GDM1 (cell line): ENCODE results near the gene AGBL1.
"Not testable (repeated sequence)": the region's sequence is repeated elsewhere in the genome, so short reads cannot be mapped to it uniquely, and the experiment has no call there.

Source experiments
- DNase-seq: peaks from one replicate; lab custom pipeline; 2025; lab: John Stamatoyannopoulos, UW

Gene AGBL1

GRCh38 chr15:86506401-86506800 is 426.7 kb downstream of the AGBL1 start:
- DNase-seq, result no peak

GRCh38 chr15:86515625-86516024 is 436.0 kb downstream of the AGBL1 start:
- no peak for DNase-seq

- DNase-seq, result no peak
Measured at GRCh38 chr15:86522721-86523120, 443.1 kb downstream of the AGBL1 start.

GRCh38 chr15:86526938-86527690 is 447.4 kb downstream of the AGBL1 start:
- DNase-seq, result no peak

- not testable (repeated sequence) for DNase-seq
Measured at GRCh38 chr15:86528094-86528493, 448.4 kb downstream of the AGBL1 start.

- no peak for DNase-seq
Measured at GRCh38 chr15:86538141-86538540, 458.5 kb downstream of the AGBL1 start.

GRCh38 chr15:86540840-86541467 is 461.3 kb downstream of the AGBL1 start:
- DNase-seq, result no peak

GRCh38 chr15:86541540-86541939 is 461.9 kb downstream of the AGBL1 start:
- no peak for DNase-seq

GRCh38 chr15:86550075-86550474 is 470.4 kb downstream of the AGBL1 start:
- DNase-seq, result no peak

- DNase-seq, result no peak
Measured at GRCh38 chr15:86553108-86553507, 473.4 kb downstream of the AGBL1 start.

GRCh38 chr15:86555098-86555497 is 475.4 kb downstream of the AGBL1 start:
- DNase-seq, result no peak

- no peak for DNase-seq
Measured at GRCh38 chr15:86555939-86556338, 476.3 kb downstream of the AGBL1 start.

- no peak for DNase-seq
Measured at GRCh38 chr15:86556396-86557017, 476.8 kb downstream of the AGBL1 start.

GRCh38 chr15:86557018-86557550 is 477.4 kb downstream of the AGBL1 start:
- no peak for DNase-seq

GRCh38 chr15:86558252-86558651 is 478.6 kb downstream of the AGBL1 start:
- no peak for DNase-seq

GRCh38 chr15:86558686-86559085 is 479.0 kb downstream of the AGBL1 start:
- DNase-seq, result no peak

GRCh38 chr15:86568378-86568777 is 488.7 kb downstream of the AGBL1 start:
- no peak for DNase-seq

GRCh38 chr15:86570738-86571137 is 491.1 kb downstream of the AGBL1 start:
- DNase-seq, result no peak

GRCh38 chr15:86571873-86572272 is 492.2 kb downstream of the AGBL1 start:
- no peak for DNase-seq

- DNase-seq, result no peak
Measured at GRCh38 chr15:86572368-86572841, 492.7 kb downstream of the AGBL1 start.

- no peak for DNase-seq
Measured at GRCh38 chr15:86573476-86573875, 493.8 kb downstream of the AGBL1 start.

GRCh38 chr15:86588413-86588812 is 508.7 kb downstream of the AGBL1 start:
- DNase-seq, result no peak

- no peak for DNase-seq
Measured at GRCh38 chr15:86590461-86590860, 510.8 kb downstream of the AGBL1 start.
